ENCODE measurements around the gene CDT1. TPM values are rescaled to one million over a fixed set of nuclear protein-coding genes. Genes with fewer than 3 reads are reported as not detected.

The CDT1 gene
- total RNA-seq (2022; extraction: Qiagen RNA extraction) = 24.3 to 34.5 TPM (median 31.0 TPM) in 5 replicates

DNA sequence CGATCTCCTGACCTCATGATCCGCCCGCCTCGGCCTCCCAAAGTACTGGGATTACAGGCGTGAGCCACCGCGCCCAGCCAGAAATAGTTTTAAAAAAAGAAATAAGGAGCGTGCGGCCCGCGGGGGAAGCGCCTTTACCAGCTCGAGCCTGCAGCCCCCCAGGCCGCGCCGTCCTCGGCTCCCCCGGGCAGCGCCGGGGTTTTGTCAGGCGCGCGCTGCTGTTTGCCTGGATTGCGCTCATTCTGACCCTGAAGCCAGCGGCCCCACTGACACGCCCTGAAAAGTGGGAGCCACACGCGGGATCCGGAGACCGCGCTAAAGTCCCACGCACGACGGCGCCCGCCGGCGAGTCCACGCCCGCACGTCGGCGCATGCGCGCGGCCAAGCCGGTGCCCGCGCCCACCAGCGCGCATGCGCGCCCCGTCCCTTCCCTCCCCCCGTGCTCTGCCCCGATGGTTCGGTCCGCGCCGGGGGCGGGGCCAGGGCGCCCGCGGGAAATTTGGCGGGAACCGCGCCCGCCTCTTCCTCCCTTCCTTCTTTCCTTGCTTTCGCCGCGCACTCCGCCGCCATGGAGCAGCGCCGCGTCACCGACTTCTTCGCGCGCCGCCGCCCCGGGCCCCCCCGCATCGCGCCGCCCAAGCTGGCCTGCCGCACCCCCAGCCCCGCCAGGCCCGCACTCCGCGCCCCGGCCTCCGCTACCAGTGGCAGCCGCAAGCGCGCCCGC is at the start of gene CDT1:
CDT1 (plus strand) TSS at position 526 of the 724 bp plus-strand sequence; CDS start at position 569, 43 bp downstream.

DNA sequence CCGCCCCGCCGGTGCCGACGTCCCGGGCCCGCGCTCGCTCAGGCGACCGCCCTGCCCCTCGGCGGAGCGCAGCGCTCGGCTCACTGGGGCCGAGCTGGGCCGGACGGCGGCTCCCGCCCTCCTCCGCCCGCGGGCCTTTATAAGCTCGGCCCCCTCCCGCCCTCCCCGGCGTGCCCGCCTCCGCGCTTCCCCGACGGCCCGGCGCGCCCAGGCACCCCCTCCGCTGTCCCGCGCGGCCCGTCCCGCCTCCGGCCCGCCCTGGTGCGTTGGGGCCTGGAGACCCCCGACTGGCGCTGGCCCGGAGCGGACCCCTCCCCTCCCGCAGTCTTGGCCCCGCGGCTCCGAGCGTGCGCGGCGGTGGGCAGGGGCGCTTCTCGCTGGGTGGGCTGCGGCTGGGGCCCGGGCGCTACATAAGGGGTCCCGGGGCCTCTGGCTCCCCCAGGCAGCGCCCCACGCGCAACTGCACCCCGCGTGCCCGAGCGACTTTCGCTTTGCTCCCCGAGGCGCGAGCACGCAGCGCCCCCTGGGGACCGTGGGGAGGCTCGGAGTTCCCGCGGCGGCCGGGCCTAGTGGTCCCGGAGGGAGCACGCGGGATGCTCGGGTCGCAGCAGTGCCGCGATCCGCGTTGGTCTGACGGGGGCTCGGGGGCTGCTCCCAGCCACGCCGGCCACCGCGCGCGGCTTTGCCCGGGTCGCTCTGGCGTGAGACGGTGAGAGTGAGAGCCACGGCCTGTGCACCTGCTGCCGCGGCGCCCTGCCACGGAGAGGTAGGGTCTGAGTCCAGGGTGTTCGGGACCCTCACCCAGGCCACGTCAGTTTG is 18.3 kb upstream of the CDT1 start, which contains the start of gene PIEZO1:
PIEZO1 (minus strand) TSS at position 115 of the 819 bp plus-strand sequence. CDS start 256 bp downstream, outside the sequence.

DNA sequence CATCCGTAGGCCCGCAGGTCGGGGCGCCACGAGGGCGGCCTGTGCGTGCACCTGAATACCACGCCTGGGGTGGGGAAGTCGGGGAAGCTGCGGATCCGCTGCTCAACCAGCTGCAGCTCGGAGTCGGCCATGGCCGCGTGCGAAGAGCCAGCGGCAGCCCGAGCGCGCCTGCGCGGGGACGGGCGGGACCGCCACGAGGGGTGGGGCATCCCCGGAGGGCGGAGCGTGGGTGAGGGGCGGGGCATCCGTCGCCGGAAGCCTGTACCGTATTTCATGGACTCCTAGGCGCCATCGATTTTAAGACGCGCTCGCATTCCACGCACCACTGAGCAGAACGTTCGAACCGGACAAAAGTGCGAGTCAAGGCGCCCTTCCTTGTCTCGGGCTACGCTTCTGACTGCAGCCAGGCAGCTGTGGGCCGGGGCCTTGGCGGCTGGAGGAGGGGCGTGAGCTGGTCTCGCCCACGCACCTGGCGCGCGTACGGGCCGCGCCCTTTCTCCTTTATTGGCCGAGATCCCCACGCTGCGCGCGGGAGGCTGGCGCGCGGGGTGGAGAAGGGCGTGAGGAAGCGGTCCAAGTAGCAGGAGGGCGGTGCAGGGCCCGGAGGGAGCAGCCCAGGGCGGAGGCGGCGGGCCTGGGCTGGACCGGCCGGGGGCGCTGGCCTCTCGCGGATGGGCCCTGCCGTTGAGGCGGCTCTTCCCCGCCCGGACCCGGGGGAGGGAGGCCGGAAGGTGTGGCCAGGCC is 8.4 kb downstream of the CDT1 start, which contains the start of gene APRT:
APRT (minus strand) TSS at position 160 of the 744 bp plus-strand sequence; CDS start at position 131, 29 bp downstream.

DNA sequence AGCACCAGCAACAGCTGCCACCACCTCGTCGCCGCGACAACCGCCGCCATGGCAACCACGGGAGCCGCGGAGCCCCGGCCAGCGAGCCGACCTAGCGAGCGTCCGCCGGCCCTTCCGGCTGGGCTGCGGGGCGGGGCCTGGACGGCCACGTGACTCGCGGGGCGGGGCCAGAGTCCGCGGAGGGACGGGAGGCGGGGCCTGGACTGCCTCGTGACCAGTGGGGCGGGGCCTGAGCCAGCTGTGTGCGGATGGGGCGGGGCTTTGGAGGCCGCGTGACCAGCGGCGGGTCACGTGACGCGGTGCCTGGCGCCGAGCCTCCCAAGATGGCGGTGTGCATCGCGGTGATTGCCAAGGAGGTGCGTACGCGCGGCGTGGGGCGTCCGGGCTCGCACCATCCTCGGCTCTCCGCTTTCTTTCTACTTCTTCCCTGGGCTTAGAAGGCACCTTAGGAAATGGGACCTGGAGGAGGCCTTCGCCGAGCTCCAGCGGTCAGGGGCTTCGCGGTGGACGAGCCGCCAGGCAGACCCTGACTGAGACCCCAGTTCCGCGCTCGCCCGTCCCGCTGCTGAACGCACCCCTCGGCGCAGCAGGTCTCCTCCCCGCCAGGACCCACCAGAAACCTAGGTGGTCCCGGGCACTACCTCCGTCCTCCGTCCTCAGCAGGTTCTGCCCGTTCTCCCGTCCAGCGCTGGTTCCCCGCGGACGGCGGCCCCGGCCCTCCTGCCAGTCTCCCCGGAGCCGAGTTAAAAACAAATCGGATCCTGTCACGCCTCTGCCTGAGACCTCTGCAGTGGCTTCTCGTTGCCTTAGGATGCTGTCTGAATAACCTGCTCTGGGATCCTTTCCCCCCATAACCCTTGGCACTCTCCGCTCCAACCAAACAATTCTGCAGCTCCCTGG is 53.5 kb downstream of the CDT1 start, which contains the start of the genes GALNS and TRAPPC2L:
GALNS (minus strand) TSS at position 120 of the 900 bp plus-strand sequence; CDS start at position 50, 70 bp downstream.
TRAPPC2L (plus strand) TSS at position 300 of the 900 bp plus-strand sequence; CDS start at position 324, 24 bp downstream.

Other genes starting within 250 kb of the CDT1 start
- gene ZC3H18, start 233.4 kb upstream of the CDT1 start, total RNA-seq (2022; extraction: Qiagen RNA extraction) = 45.1 to 52.5 TPM (median 51.5 TPM) in 5 replicates
- 0.13 TPM in 1 of 5 replicates, not detected in the others for gene IL17C, start 165.2 kb upstream of the CDT1 start, total RNA-seq (2022; extraction: Qiagen RNA extraction)
- 229 to 328 TPM (median 298 TPM) in 5 replicates for gene CYBA, start 152.7 kb upstream of the CDT1 start, total RNA-seq (2022; extraction: Qiagen RNA extraction)
- gene MVD, start 140.7 kb upstream of the CDT1 start, total RNA-seq (2022; extraction: Qiagen RNA extraction) = 14.9 to 24.1 TPM (median 23.4 TPM) in 5 replicates
- 0.07 to 0.23 TPM (median 0.16 TPM) in 5 replicates for gene SNAI3, start 117.3 kb upstream of the CDT1 start, total RNA-seq (2022; extraction: Qiagen RNA extraction)
- 11.8 to 20.1 TPM (median 16.7 TPM) in 5 replicates for gene RNF166, start 97.4 kb upstream of the CDT1 start, total RNA-seq (2022; extraction: Qiagen RNA extraction)
- gene CTU2, start 97.3 kb upstream of the CDT1 start, total RNA-seq (2022; extraction: Qiagen RNA extraction) = 22.5 to 35.2 TPM (median 34.2 TPM) in 5 replicates
- 101 to 154 TPM (median 139 TPM) in 5 replicates for gene PIEZO1, start 18.6 kb upstream of the CDT1 start, total RNA-seq (2022; extraction: Qiagen RNA extraction)
- gene APRT, start 8.1 kb downstream of the CDT1 start, total RNA-seq (2022; extraction: Qiagen RNA extraction) = 318 to 449 TPM (median 401 TPM) in 5 replicates
- 34.7 to 47.1 TPM (median 46.9 TPM) in 5 replicates for gene GALNS, start 53.2 kb downstream of the CDT1 start, total RNA-seq (2022; extraction: Qiagen RNA extraction)
- 93.2 to 131 TPM (median 108 TPM) in 5 replicates for gene TRAPPC2L, start 53.3 kb downstream of the CDT1 start, total RNA-seq (2022; extraction: Qiagen RNA extraction)
- not detected in 5 replicates for gene PABPN1L, start 62.9 kb downstream of the CDT1 start, total RNA-seq (2022; extraction: Qiagen RNA extraction)
- 0.40 to 0.86 TPM (median 0.63 TPM) in 5 replicates for gene CBFA2T3, start 173.4 kb downstream of the CDT1 start, total RNA-seq (2022; extraction: Qiagen RNA extraction)